ENCODE results near the gene PROSER3.

The PROSER3 gene

DNA sequence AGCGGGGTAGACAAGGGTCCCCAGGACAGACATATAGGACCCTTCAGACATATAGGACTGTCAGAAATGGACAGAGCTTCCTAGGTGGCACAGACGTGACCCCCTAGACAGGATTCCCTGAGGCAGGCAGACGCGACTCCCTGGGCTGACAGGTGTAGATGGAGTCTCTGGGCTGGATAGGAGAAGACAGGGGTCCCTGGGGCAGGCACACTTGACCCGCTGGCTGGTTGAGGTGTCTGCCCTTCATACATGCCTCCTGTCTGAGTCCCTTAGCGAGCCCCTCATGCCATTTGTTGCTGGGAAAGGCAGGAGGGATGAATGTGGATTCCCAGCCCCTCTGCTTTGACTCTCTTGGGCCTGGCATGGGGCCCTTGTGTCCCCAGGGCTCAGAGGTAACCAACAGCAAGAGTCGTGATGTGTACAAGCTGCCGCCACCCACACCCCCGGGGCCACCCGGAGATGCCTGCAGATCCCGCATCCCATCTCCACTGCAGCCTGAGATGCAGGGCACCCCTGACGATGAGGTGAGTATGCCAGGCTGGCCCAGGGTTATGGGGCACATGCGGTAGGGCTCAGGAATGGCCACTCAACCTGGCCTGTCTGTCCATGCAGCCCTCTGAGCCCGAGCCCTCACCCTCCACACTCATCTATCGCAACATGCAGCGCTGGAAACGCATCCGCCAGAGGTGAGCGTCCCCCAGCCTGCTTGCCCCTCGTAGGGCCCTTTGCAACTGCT is 4.2 kb upstream of the PROSER3 start:
- Histone ChIP-seq H4K20me1 (no peaks in the 10 kb centered on the region), H3K9ac (no peak overlapping the region), H3K4me2 (no peak overlapping the region), H3K4me1 (peaks cover 34% of the 10 kb centered on the region), H3K36me3 (peaks cover 34% of the 10 kb centered on the region), H3K4me3 (no peak overlapping the region), H3K27me3 (no peaks in the 10 kb centered on the region), H3K9me3 (no peaks in the 10 kb centered on the region), H3K27ac (no peak overlapping the region)
- TF ChIP-seq Cebpa-rat (IDR thresholded peaks at IDR 0.05) = no peak

DNA sequence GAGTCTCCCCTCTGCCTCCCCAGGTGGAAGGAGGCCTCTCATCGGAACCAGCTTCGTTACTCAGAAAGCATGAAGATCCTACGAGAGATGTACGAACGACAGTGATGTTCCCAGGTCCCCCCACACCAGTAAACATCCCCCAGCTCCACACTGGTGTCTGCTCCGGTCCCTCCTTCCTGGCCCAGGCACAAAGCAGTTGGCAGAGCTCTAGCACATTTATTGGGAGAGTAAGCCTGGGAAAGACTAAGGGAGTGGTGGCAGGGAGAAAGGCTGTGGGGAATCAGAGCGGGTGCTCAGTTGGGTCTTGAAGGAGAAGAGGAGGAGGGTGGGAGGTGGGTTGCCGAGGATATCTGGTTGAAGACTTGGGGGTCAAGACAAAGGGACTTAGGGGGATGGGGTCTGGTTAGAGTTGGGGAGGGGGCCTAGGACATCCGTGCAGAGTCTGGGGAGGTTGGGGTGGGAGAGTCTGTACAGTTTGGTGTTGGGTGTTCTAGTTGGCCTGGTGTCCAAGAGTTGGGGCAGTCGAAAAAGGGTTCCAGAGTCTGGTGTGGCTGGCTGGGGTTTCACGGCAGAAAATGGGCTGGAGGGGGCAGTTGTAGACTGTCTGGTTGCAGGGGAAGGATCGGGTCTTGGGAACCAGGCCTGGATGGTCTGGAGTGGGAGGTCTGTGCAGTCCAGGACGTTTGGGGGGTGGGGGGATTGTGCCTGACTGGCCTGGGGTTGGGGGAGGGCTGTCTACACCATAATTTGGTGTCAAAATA is 3.4 kb upstream of the PROSER3 start:
- peaks cover 34% of the 10 kb centered on the region for H3K36me3 ChIP-seq
- H3K4me1 ChIP-seq = peaks cover 34% of the 10 kb centered on the region
- H3K27ac ChIP-seq = no peak overlapping the region
- no peak overlapping the region for H3K4me3 ChIP-seq
- H3K9me3 ChIP-seq = no peaks in the 10 kb centered on the region
- H3K27me3 ChIP-seq = no peaks in the 10 kb centered on the region
- H3K9ac ChIP-seq = no peak overlapping the region
- peaks cover 7% of the 10 kb centered on the region for H4K20me1 ChIP-seq
- no peak for TF ChIP-seq Cebpa-rat (IDR thresholded peaks at IDR 0.05)
- no peak overlapping the region for H3K4me2 ChIP-seq

- peaks cover 40% of the 10 kb centered on the region for H3K36me3 ChIP-seq
- H3K27ac ChIP-seq = no peak overlapping the region
- H3K9ac ChIP-seq = no peak overlapping the region
- peaks cover 11% of the 10 kb centered on the region for H4K20me1 ChIP-seq
- no peak for TF ChIP-seq Cebpa-rat (IDR thresholded peaks at IDR 0.05)
- no peaks in the 10 kb centered on the region for H3K9me3 ChIP-seq
- peaks cover 34% of the 10 kb centered on the region for H3K4me1 ChIP-seq
- H3K4me3 ChIP-seq = no peak overlapping the region
- H3K27me3 ChIP-seq = no peaks in the 10 kb centered on the region
- no peak overlapping the region for H3K4me2 ChIP-seq
Measured at GRCh38 chr19:35755131-35755549, 2.8 kb upstream of the PROSER3 start.

- Histone ChIP-seq H4K20me1 (peaks cover 11% of the 10 kb centered on the region), H3K36me3 (peaks cover 47% of the 10 kb centered on the region), H3K4me2 (no peak overlapping the region), H3K4me1 (peaks cover 28% of the 10 kb centered on the region), H3K9ac (no peak overlapping the region), H3K27ac (no peak overlapping the region), H3K9me3 (no peaks in the 10 kb centered on the region), H3K4me3 (no peak overlapping the region), H3K27me3 (no peaks in the 10 kb centered on the region)
- TF ChIP-seq Cebpa-rat (IDR thresholded peaks at IDR 0.05) = no peak
Measured at GRCh38 chr19:35755550-35756376, 2.2 kb upstream of the PROSER3 start.

GRCh38 chr19:35756377-35757230 is 1.4 kb upstream of the PROSER3 start, which contains the start of gene HSPB6:
HSPB6 (minus strand) TSS chr19:35757029; CDS start chr19:35757008, 21 bp downstream.
- Histone ChIP-seq H4K20me1 (peaks cover 11% of the 10 kb centered on the region), H3K36me3 (peaks cover 55% of the 10 kb centered on the region), H3K27me3 (no peaks in the 10 kb centered on the region), H3K9ac (peak within 1 kb of the TSS; percentile 82), H3K27ac (peak within 1 kb of the TSS; percentile 87), H3K4me1 (peaks cover 27% of the 10 kb centered on the region), H3K4me3 (peak within 1 kb of the TSS; percentile 95), H3K9me3 (no peaks in the 10 kb centered on the region), H3K4me2 (peak within 1 kb of the TSS; percentile 98)
- TF ChIP-seq Cebpa-rat (IDR thresholded peaks at IDR 0.05) = no peak

DNA sequence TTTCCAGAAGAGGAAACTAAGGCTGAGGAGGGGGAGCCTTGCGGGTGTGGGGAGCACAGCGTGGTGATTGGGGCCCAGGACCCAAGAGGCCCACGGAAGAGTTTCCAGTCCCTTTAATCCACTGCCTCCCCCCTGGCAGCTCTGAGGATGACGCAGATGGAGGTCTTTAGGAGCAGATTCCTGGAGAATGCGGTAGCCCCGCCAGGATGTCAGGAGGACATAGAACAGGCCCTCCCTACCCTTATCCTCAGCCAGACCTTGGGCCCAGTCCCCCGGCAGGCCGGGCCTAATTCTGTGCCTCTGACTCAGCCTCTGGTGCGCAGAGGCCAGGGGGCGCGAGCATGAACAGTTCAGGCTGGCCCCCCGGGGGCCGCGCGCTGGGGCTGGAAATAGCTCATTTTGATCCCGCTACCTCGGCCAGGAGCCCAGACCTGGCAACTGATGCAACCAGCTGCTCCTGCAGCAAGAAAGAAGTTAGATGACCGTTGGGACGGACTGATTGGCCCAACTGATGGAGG is 686 bp upstream of the PROSER3 start:
- peak overlapping the region; percentile 82 for H3K9ac ChIP-seq

GRCh38 chr19:35759697-35760096 is 1.7 kb downstream of the PROSER3 start:
- peak overlapping the region; percentile 94 for H3K9ac ChIP-seq
- no peak overlapping the region for H3K4me3 ChIP-seq
- peak overlapping the region; percentile 85 for H3K4me2 ChIP-seq
- H3K9me3 ChIP-seq = no peaks in the 10 kb centered on the region
- peaks cover 57% of the 10 kb centered on the region for H3K36me3 ChIP-seq
- H3K27me3 ChIP-seq = no peaks in the 10 kb centered on the region
- H4K20me1 ChIP-seq = peaks cover 11% of the 10 kb centered on the region
- no peak overlapping the region for H3K27ac ChIP-seq
- H3K4me1 ChIP-seq = peaks cover 27% of the 10 kb centered on the region
- no peak for TF ChIP-seq Cebpa-rat (IDR thresholded peaks at IDR 0.05)

More for the DNA sequence above, 686 bp upstream of the PROSER3 start:
- Histone ChIP-seq H3K9me3 (no peaks in the 10 kb centered on the region), H3K4me3 (peak overlapping the region; percentile 95), H3K36me3 (peaks cover 55% of the 10 kb centered on the region), H3K4me1 (peaks cover 27% of the 10 kb centered on the region), H3K27ac (peak overlapping the region; percentile 87), H3K4me2 (peak overlapping the region; percentile 98), H3K27me3 (no peaks in the 10 kb centered on the region), H4K20me1 (peaks cover 11% of the 10 kb centered on the region)
- TF ChIP-seq Cebpa-rat (IDR thresholded peaks at IDR 0.05) = no peak

GRCh38 chr19:35760711-35761349 is 2.9 kb downstream of the PROSER3 start:
- Histone ChIP-seq H3K27ac (no peak overlapping the region), H3K4me1 (peaks cover 27% of the 10 kb centered on the region)
- no peak for TF ChIP-seq Cebpa-rat (IDR thresholded peaks at IDR 0.05)

More at GRCh38 chr19:35760711-35761349, 2.9 kb downstream of the PROSER3 start:
- Histone ChIP-seq H3K9ac (no peak overlapping the region), H4K20me1 (peaks cover 11% of the 10 kb centered on the region), H3K27me3 (no peaks in the 10 kb centered on the region), H3K36me3 (peaks cover 63% of the 10 kb centered on the region), H3K4me2 (no peak overlapping the region), H3K4me3 (no peak overlapping the region), H3K9me3 (no peaks in the 10 kb centered on the region)
